Mesenchymal stem cell (in vitro differentiated cells and primary cell): ENCODE results near the gene UCHL1.
"Not testable (repeated sequence)": the region's sequence is repeated elsewhere in the genome, so short reads cannot be mapped to it uniquely, and the experiment has no call there.

Experiments
- DNase-seq: peaks from one replicate; pipeline ENCODE4 v3.0.0-alpha.2; 2013
- H2AFZ ChIP-seq: one replicate; pipeline ENCODE4 v1.6.1; 2013; ENCODE audit warnings: low read depth, mild to moderate bottlenecking, control low read depth, inconsistent platforms, low read length, moderate library complexity
- H2AK5ac ChIP-seq: 2 replicates; pipeline ENCODE4 v1.6.1; 2013; ENCODE audit warnings: low read length, moderate library complexity, mild to moderate bottlenecking, inconsistent platforms; ENCODE audit not compliant: severe bottlenecking
- H2BK120ac ChIP-seq: one replicate; pipeline ENCODE4 v1.6.1; 2013; ENCODE audit warnings: low read depth, mild to moderate bottlenecking, inconsistent platforms, low read length, moderate library complexity
- H2BK12ac ChIP-seq, 2 experiments: one replicate each; pipeline ENCODE4 v1.6.1; 2013; ENCODE audit warnings: inconsistent platforms in 2 of 2, low read length in 2 of 2, mild to moderate bottlenecking in 2 of 2, moderate library complexity in 2 of 2, control low read depth in 1 of 2
- H2BK15ac ChIP-seq: one replicate; pipeline ENCODE4 v1.6.1; 2013; ENCODE audit warnings: mild to moderate bottlenecking, low read depth, inconsistent platforms; ENCODE audit not compliant: poor library complexity, severe bottlenecking
- H2BK5ac ChIP-seq: 2 replicates; pipeline ENCODE4 v1.6.1; 2013; ENCODE audit warnings: low read depth, mild to moderate bottlenecking, low read length, control low read depth, inconsistent platforms; ENCODE audit not compliant: poor library complexity, severe bottlenecking
- H3K14ac ChIP-seq, 2 experiments: one replicate each; pipeline ENCODE4 v1.6.1; 2013; ENCODE audit warnings: inconsistent platforms in 2 of 2, low read length in 2 of 2, control low read depth in 1 of 2, mild to moderate bottlenecking in 1 of 2, moderate library complexity in 1 of 2
- H3K18ac ChIP-seq, 2 experiments: one replicate each; pipeline ENCODE4 v1.6.1; 2013; ENCODE audit warnings: inconsistent platforms in 2 of 2, low read length in 2 of 2, control low read depth in 1 of 2, low read depth in 1 of 2, mild to moderate bottlenecking in 1 of 2
- H3K23ac ChIP-seq, 2 experiments: one replicate each; pipeline ENCODE4 v1.6.1; 2013; ENCODE audit warnings: inconsistent platforms in 2 of 2, low read length in 2 of 2, mild to moderate bottlenecking in 2 of 2, moderate library complexity in 2 of 2, control low read depth in 1 of 2
- H3K27ac ChIP-seq: 2 replicates; pipeline ENCODE4 v1.5.1; 2013; ENCODE audit warnings: mild to moderate bottlenecking, moderate library complexity, low read length, control low read depth, inconsistent platforms; ENCODE audit not compliant: poor library complexity, severe bottlenecking
- H3K27me3 ChIP-seq, 2 experiments: 2 replicates each; pipeline versions ENCODE4 v1.6.1 to v1.7.0; 2013; ENCODE audit warnings: low read length in 2 of 2, mild to moderate bottlenecking in 2 of 2, moderate library complexity in 2 of 2, control low read depth in 1 of 2, inconsistent platforms in 1 of 2; ENCODE audit not compliant: control insufficient read depth in 1 of 2, insufficient read depth in 1 of 2
- H3K36me3 ChIP-seq, 2 experiments: 2 replicates each; pipeline versions ENCODE4 v1.6.1 to v1.7.0; 2013; ENCODE audit warnings: low read length in 2 of 2, control low read depth in 1 of 2, inconsistent platforms in 1 of 2, low read depth in 1 of 2, mild to moderate bottlenecking in 1 of 2; ENCODE audit not compliant: insufficient read depth in 2 of 2, control insufficient read depth in 1 of 2
- H3K4ac ChIP-seq, 2 experiments: one replicate each; pipeline ENCODE4 v1.6.1; 2013; ENCODE audit warnings: inconsistent platforms in 2 of 2, low read length in 2 of 2, mild to moderate bottlenecking in 2 of 2, moderate library complexity in 2 of 2, control low read depth in 1 of 2, low read depth in 1 of 2
- H3K4me1 ChIP-seq: 2 replicates; pipeline ENCODE4 v1.6.1; 2013; ENCODE audit warnings: low read depth, low read length, control low read depth; ENCODE audit not compliant: control insufficient read depth, insufficient read depth
- H3K4me2 ChIP-seq: 2 replicates; pipeline ENCODE4 v1.6.1; 2013; ENCODE audit warnings: low read length, mild to moderate bottlenecking, inconsistent platforms; ENCODE audit not compliant: poor library complexity, severe bottlenecking
- H3K4me3 ChIP-seq, 2 experiments: 2 replicates each; pipeline versions ENCODE4 v1.5.1 to v1.7.0; 2013; ENCODE audit warnings: low read length in 2 of 2, mild to moderate bottlenecking in 2 of 2, control low read depth in 1 of 2, low read depth in 1 of 2; ENCODE audit not compliant: insufficient read depth in 1 of 2
- H3K79me1 ChIP-seq: replicated peaks from 2 replicates; pipeline ENCODE4 v1.6.1; 2013; ENCODE audit warnings: mild to moderate bottlenecking, control low read depth, low read length, inconsistent platforms; ENCODE audit not compliant: poor library complexity, severe bottlenecking
- H3K9ac ChIP-seq: 2 replicates; pipeline ENCODE4 v1.7.0; 2013; ENCODE audit warnings: mild to moderate bottlenecking, low read length, moderate library complexity
- H3K9me3 ChIP-seq: 2 replicates; pipeline ENCODE4 v1.7.0; 2013; ENCODE audit warnings: mild to moderate bottlenecking, low read length; ENCODE audit not compliant: control insufficient read depth
- H4K8ac ChIP-seq: one replicate; pipeline ENCODE4 v1.6.1; 2013; ENCODE audit warnings: inconsistent platforms, mild to moderate bottlenecking, low read length, moderate library complexity
- H4K91ac ChIP-seq: one replicate; pipeline ENCODE4 v1.6.1; 2013; ENCODE audit warnings: mild to moderate bottlenecking, low read length, inconsistent platforms
- WGBS: methylation state at CpG from one replicate; pipeline ENCODE4 v1.1.7; 2013; ENCODE audit warnings: mixed read lengths; 5-methylcytosine and 5-hydroxymethylcytosine counted together

UCHL1 gene

GRCh38 chr4:41267997-41268396 is 11.3 kb downstream of the UCHL1 start:
- Histone ChIP-seq H3K4ac (no peak overlapping the region), H3K14ac (no peak overlapping the region), H3K27me3 (no peaks in the 10 kb centered on the region), H3K9ac (no peak overlapping the region), H3K4me1 (peaks cover 2% of the 10 kb centered on the region), H3K9me3 (no peaks in the 10 kb centered on the region), H3K4me2 (no peak overlapping the region), H3K4me3 (no peak overlapping the region), H2BK15ac (no peak overlapping the region), H4K91ac (no peak overlapping the region), H3K27ac (no peak overlapping the region), H2AK5ac (no peak overlapping the region), H2AFZ (no peak overlapping the region), H2BK12ac (no peak overlapping the region), H3K79me1 (no peaks in the 10 kb centered on the region), H3K18ac (no peak overlapping the region), H3K36me3 (peaks cover 23 to 51% of the 10 kb centered on the region in 2 experiments), H2BK120ac (no peak overlapping the region), H2BK5ac (no peak overlapping the region), H4K8ac (no peak overlapping the region), H3K23ac (no peak overlapping the region)
- WGBS: 96% methylated on average over 7 of the region's 7 CpGs
- DNase-seq: no peak

GRCh38 chr4:41268721-41269517 is 12.2 kb downstream of the UCHL1 start:
- DNase-seq: no peak
- Histone ChIP-seq H3K23ac (no peak overlapping the region), H3K79me1 (no peaks in the 10 kb centered on the region), H3K14ac (no peak overlapping the region), H3K27ac (no peak overlapping the region), H3K9me3 (no peaks in the 10 kb centered on the region), H3K18ac (no peak overlapping the region), H4K91ac (no peak overlapping the region), H3K4me1 (no peaks in the 10 kb centered on the region), H3K4ac (no peak overlapping the region), H2AK5ac (no peak overlapping the region), H4K8ac (no peak overlapping the region), H3K4me3 (no peak overlapping the region), H3K27me3 (no peaks in the 10 kb centered on the region), H2AFZ (no peak overlapping the region), H3K36me3 (peaks cover 23 to 42% of the 10 kb centered on the region in 2 experiments), H2BK120ac (no peak overlapping the region), H2BK12ac (no peak overlapping the region), H2BK5ac (no peak overlapping the region), H3K4me2 (no peak overlapping the region), H2BK15ac (no peak overlapping the region), H3K9ac (no peak overlapping the region)
- whole genome bisulfite sequencing: 93% methylated on average over 5 of the region's 7 CpGs

GRCh38 chr4:41269682-41270081 is 13.0 kb downstream of the UCHL1 start:
- Histone ChIP-seq H2BK5ac (no peak overlapping the region), H2BK120ac (no peak overlapping the region), H3K9ac (no peak overlapping the region), H3K14ac (no peak overlapping the region), H2BK12ac (no peak overlapping the region), H2BK15ac (no peak overlapping the region), H3K18ac (no peak overlapping the region), H4K8ac (no peak overlapping the region), H2AK5ac (no peak overlapping the region), H3K4me1 (no peaks in the 10 kb centered on the region), H3K36me3 (peaks cover 23 to 34% of the 10 kb centered on the region in 2 experiments), H3K79me1 (no peaks in the 10 kb centered on the region), H3K27ac (no peak overlapping the region), H3K9me3 (no peaks in the 10 kb centered on the region), H3K4ac (no peak overlapping the region), H4K91ac (no peak overlapping the region), H3K4me2 (no peak overlapping the region), H2AFZ (no peak overlapping the region), H3K4me3 (no peak overlapping the region), H3K27me3 (no peaks in the 10 kb centered on the region), H3K23ac (no peak overlapping the region)
- no peak for DNase-seq

- H2BK15ac ChIP-seq, H3K79me1 ChIP-seq, H3K4me1 ChIP-seq, H4K91ac ChIP-seq, H3K27ac ChIP-seq, H2BK120ac ChIP-seq, H3K9ac ChIP-seq, H3K36me3 ChIP-seq, DNase-seq, H3K27me3 ChIP-seq, H3K4ac ChIP-seq, H3K9me3 ChIP-seq, H2BK12ac ChIP-seq, H3K23ac ChIP-seq, H2BK5ac ChIP-seq, H3K4me3 ChIP-seq, H3K14ac ChIP-seq, H2AK5ac ChIP-seq, H3K18ac ChIP-seq, H4K8ac ChIP-seq, H3K4me2 ChIP-seq, H2AFZ ChIP-seq: not testable (repeated sequence)
- WGBS: 99% methylated on average over 13 of the region's 13 CpGs
Observed at GRCh38 chr4:41275931-41276330, 19.2 kb downstream of the UCHL1 start.
